GM19455 (cell line): ENCODE data around the gene MS4A10.
A peak's percentile ranks its signal among the peaks of the same experiment; 100 is the strongest.
"Not testable (repeated sequence)": the region's sequence is repeated elsewhere in the genome, so short reads cannot be mapped to it uniquely, and the experiment has no call there.

Source experiments
- ATAC-seq: cut with Tn5 transposase; IDR thresholded peaks from one replicate; pipeline ENCODE4 v1.9.1; 2021; ENCODE audit not compliant: unreplicated experiment

Gene MS4A10

DNA sequence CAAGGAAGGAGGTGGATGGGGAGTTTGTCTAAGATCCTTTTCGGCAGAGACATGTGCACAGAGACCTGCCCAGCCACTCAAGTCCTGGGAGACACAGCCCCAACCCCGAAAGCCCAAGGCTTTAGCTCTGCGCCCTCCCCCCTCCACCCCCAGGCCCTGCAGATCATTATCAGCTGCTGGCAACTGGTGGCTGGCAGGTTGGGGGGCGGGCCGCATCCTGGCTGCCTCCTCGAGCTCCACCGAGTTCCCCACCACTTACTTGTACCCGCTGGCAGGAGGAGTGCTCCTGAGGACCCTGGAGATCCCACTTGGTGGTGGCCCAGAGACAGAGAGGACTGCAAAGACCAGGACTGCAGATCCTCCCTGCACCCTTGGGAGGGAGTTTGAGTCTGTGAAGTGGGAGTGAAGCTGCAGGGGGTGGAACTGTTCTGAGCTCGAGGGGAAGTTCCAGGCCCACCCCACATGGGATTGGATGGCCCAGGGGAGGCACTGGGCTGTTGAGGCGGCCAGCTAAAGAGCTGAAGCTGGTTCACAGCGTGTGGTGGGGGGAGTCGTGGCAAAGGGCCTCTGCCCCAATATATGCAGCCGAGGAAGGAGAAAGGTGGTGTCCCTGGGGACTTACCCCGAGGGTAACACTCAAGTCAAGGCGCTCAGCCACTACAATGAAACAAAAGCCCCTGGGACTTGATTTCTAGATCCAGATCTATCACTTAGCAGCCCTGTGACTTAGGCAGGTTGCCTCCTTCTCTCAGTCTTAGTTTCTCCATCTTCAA, 36.9 kb downstream of the MS4A10 start:
- no peak for ATAC-seq

DNA sequence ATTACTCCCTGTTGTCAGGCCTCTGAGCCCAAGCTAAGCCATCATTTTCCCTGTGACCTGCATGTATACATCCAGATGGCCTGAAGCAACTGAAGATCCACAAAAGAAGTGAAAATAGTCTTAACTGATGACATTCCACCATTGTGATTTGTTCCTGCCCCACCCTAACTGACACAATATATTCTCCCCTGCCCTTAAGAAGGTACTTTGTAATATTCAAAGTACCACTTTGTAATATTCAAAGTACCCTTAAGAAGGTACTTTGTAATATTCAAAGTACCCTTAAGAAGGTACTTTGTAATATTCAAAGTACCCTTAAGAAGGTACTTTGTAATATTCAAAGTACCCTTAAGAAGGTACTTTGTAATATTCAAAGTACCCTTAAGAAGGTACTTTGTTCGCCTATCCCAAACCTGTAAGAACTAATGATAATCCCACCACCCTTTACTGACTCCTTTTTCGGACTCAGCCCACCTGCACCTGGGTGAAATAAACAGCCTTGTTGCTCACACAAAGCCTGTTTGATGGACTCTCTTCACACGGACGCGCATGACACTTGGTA, 38.7 kb downstream of the MS4A10 start:
- ATAC-seq = not testable (repeated sequence)

DNA sequence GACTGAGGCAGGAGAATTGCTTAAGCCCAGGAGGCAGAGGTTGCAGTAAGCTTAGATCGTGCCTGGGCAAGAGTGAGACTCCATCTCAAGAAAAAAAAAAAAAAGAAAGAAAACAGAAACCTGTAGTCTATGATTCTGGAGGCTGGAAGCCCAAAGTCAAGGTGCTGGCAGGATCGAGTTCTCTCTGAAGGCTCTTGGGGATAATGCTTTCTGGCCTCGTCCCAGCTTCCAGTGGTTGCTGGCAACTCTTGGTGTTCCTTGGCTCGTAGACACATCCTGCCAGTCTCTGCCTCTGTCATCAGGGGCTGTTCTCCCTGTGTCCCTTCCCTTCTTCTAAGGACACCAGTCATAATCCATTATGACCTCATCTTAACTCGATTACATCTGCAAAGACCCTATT, 40.0 kb downstream of the MS4A10 start:
- no peak for ATAC-seq

DNA sequence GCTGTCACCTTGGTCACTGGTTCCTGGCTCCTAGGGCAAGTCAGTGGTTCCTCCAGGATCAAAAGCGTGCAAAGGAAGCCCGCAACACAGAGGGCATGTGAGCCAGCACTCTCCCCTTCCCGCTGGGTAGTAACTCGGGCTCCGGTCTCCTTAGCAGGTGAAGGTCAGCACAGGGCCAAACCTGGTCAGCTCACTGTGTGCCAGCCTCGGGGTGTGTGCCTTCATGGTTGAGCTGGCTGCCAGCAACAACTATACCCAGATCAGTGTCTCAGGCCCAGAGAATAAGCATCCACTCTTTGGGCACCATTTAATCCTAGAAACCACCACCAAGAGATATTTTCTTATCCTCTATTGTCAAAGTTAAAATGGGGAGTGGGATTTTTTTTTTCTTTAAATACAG, 40.7 kb downstream of the MS4A10 start:
- no peak for ATAC-seq

DNA sequence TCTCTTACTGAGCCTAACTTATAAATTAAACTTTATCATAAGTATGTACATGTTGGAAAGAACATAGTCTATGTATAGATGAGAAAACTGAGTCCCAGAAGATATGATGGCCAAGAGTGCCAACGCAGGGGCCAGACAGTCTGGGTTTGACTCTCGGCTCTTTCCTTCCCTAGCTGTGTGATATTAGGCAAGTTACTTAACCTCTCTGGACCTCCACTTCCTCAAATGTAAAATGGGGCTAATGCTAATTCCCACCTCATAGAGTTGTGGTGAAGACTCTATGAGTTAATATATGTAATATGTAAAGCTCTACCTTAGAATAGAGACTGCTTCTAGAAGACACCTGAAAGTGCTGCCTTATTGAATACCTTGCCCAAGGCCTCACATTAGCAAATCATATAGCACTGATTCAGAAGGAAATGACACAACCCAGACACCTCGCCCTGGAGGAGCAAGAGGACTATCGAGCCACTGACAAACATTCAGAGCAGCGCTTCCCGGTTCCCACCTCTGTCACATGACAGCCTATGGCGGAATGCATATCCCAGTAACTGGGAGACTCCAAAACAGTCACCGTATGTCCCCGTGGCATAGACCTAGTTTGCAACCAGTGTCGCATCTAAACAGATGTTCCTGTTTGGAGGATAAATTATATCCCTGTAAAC, 45.5 kb downstream of the MS4A10 start:
- peak; percentile 48 for ATAC-seq

DNA sequence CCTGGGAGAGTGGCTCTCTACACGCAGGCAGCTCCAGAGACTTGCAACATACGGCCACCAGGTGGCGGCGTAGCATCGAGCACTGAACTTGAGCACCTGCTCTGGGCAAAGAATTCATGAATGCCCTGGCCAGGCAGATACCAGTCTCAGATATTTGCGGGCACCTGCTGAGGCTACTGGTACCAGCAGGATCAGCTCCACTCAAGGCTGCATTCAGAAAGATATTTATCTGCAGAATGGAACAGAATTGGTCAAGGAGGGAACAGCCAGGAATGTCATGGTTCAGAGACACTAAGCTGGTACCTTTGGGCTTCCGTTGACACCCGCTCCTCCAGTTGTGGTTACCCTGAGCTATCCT, 46.0 kb downstream of the MS4A10 start:
- ATAC-seq = peak; percentile 82

DNA sequence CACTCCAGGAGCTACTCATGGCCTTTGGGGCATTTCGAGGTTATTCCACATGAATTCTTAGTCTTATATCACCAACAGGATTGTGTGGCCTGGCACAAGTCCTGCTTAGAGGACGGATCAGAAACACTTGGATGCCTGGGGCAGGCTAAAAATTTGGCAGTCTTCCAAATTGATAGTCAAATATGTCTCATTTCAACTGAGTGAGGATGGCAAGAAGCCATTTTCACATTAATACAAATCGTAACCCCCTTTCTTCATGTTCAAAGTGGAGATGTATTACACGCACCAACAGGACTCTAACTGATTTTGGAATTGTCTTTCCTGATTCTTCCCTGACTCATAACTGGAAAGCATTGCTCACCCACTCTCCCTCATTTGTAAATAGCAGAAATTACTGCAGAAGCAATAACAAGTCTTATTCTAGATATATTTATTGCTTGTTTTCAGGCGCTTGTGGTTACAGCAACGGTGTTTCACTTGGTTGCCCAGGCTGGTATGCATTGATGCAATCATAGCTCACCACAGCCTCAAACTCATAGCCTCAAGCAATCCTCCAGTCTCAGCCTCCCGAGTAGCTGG, 46.5 kb downstream of the MS4A10 start:
- ATAC-seq = no peak

DNA sequence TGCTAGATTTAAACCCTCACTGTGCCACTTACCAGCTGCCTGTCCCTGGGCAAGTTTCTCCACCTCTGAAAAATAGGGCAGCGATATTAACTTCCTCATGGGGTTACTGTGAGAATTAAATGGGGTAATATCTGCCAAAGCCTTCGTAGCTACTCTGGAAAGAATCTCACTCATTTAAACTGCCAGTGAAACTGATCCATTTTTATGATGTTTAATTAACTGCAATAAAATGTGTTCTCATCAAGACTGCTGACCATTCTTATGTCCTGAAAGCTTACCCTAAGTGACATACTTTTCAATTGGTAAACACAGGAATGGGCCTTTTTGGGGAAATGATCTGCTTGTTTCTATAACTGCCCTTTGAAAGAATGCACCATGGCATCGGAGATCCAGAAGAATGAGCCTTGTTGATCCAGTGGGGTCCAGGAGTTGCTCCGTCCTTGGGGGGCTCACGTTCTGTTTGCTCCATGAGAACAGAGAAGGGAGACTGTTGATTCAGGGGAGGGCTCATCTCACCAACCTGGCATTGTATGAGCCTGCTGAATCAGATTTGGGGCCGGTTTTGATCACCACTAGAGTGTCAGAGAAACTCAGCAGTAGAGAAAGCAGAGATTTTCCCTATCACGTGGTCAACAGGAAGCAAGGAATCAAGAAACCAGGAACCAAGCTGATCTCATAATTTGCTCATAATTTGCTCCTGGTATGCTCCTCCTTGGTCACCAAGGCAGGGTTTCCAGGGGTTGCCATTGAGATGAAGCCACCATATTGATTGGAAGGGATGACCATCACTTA, 49.8 kb downstream of the MS4A10 start:
- no peak for ATAC-seq

DNA sequence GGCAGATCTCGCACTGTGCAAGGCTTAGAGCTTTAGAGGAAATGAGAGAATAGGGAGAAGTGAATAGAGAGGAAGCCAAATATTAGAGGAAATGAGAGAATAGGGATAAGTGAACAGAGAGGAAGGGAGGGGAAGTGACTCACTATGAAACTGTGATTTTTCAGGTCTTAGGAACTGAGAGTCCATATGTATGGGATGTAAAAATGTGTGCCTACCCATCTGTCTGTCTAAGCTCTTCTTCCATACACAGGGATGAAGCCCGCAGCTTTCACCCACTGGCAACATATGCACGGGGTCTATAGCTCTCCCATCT, 50.4 kb downstream of the MS4A10 start:
- no peak for ATAC-seq

DNA sequence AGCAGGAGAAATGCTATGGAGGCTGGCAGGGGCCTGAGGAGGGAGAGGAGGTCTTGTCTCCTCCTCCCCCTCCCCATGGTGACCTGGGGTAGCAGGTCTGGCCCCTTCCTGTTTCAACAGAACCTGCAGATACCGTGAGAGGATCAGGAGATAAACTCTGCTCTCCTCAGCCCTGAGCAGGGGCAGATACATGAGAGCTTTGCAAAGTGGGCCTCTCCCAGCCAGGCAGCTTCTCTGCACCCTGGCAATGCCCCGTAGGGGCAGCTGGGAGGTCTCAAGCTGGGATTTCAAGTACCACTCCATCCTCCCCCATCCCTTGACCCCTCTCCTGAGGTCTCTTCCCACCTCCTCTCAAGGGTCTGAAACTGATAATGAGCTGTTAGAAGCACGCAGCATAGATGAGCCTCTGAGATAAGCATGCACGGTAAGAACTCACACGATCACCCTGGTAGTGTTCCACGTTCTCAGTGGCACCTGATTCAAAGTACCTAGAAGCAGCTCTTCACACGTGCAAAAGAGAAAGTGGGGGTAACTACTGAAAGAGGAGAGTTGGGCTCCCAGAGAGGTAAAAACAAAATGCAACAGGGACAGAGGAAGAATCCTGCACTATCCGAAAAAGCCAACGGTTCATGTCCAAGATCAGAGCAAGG, 51.9 kb downstream of the MS4A10 start:
- ATAC-seq = no peak

DNA sequence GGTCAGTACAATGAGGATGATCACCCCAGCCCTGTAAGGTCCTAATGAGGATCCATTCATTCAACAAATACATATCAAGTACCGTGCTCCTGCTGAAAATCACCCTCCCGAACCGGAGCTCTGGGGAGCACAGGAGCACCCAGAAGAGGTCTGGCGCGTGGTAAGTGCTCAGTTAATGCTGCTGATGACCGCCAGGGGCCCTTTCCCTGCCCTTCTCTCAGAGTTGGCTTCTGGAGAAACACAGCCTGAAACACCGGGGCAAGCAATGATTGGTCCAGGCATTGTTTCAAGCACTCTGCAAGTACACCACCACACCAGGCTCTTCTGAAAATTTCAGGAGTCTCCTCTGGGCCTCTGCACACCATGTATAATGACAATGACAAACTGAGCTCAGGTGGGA, 53.0 kb downstream of the MS4A10 start:
- ATAC-seq = no peak

DNA sequence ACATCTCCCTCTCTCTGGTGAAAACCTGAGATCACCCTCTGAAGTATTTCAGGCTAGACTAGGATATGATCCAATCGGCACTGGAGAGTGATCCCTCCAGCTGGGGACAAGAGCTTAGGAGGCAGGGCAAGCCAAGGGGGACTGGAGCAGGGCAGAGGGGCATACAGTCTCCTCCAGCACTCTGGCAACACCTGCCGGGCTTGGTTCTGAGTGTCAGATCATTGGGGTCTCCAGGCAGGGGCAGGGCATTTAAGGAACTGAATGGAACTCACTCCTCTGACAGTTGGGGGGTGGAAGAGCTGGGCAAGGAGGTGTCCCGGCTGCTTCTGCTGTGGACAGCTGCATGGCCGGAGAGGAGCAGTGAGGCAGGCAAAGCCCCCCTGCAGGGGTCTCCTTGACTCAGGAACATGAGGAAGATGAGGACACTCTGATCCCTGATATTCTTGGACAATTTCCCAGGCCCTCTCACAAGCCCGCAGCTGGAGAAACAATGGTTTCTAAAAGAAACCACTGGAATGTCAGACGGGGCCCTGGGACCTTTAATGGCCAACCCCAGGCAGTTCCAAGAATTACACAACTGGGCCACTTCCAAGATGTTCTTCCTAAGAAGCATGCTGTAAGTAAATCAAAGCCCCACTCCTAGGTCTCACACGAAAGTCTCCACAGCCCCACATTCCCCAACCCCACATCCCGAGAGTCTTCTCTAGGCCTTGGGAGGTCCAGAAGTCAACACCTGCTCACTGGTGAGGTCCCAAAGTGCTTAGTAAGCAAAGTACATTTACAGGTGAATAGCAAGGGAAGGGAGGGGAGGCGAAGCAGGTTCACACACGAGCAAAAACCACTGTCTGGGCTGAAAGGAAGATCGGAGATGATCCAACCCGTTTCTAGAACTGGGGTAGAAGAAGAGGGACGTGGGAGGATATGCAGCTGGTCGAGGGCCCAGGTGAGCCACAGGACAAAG, 55.6 kb downstream of the MS4A10 start:
- ATAC-seq = no peak

DNA sequence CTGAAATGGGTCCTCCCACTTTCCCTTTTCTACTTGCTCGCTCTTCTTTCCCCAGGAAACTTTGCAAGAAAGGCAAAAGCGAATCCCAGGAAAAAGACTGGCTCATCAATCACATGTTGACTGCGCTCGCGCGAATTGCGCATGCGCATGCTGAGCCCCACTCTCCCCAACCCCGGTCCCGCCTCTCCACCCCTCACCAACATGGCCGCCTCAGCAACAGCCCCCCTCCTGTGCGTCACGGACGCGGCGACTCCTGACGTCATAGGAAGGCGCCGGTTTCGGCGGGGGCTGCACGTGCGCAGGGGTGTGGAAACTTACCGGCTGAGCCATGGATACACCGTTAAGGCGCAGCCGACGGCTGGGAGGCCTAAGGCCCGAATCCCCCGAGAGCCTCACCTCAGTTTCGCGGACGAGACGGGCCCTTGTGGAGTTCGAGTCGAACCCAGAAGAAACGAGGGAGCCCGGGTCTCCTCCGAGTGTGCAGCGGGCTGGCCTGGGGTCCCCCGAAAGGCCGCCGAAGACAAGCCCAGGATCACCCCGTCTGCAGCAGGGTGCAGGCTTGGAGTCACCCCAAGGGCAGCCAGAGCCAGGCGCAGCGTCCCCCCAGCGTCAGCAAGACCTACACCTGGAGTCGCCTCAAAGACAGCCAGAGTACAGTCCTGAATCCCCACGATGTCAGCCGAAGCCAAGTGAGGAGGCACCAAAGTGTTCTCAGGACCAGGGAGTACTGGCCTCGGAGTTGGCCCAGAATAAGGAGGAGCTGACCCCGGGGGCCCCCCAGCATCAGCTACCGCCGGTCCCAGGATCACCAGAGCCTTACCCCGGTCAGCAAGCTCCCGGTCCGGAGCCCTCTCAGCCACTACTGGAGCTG, 56.9 kb downstream of the MS4A10 start, which contains the start of gene CCDC86:
TSS of gene CCDC86 (plus strand) at position 317 of the 871 bp plus-strand sequence. CDS start at position 329, 12 bp downstream.
- ATAC-seq = peak; percentile 75

DNA sequence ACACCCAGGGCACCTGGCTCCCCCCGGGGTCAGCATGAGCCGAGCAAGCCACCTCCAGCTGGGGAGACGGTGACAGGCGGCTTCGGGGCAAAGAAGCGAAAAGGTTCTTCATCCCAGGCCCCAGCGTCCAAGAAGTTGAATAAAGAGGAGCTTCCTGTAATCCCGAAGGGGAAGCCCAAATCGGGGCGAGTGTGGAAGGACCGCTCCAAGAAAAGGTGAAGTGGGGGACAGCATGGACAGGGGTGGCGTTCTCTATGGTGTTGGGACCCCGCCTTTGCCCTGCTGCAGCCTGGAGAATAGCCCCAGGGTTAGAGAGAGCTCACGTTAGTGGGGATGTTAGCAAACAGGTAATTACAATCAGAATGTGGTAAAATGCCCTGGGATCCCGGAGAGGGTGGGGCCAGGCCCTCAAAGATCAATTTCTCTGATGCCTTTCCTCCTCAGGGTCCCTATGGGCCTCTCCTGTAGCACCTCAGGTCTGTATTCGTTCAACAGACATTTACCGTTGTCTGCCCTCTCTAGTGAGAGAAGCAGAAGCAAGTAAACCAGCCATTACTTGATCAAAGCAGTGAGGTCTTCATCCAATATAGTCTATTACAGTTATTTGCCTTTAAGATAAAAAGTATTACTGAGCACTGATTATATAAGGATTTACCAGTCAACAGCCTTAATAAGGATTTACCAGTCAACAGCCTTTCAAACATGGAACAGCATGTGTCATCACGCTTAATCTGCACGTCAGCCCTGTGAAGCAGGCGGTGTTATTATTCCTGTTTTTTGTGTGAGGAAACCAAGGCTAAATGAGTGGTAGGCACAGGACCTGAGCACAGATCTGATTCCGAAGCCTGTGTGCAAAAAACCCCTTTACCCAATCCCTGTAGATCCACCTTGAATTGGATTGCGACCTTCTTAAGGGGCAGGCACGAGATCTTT, 57.8 kb downstream of the MS4A10 start:
- no peak for ATAC-seq

DNA sequence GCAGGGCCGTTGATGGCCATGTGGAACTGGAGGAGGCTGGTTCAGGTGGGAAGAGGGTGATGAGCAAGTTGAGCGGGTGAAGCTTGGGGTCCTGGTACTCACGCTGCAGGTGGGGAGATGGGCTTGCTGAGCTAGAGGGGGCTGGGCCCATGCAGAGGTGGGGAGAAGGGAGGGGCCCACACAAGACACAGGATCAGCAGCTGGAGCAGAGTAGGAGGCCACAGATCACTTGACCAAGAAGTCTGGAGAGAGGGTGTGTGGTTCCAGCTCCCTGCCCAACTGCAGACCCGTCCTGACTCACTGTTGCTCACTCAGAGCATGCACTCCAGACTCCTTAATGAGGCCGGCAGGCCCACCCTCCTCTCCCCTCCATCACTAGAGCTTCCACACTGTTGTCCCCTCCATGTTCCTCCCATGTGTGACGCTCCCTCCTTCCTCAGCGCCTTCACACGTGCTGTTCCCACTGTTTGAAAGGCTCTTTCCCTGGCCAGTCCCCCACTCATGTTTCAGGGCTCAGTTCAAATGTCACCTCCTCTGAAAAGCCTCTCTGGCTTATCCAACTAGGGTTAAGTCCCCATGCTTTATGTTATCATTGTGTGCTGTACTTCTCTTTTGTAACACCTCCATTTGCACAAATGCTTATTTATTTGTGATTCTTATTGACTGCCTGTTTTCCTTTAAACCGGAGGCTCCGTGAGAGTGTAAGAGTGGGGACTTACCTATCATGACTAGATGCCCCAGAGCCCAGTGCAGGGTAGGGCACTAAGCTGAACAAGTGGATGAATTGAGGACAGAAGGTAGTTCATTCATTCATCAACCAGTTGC, 59.1 kb downstream of the MS4A10 start:
- ATAC-seq = no peak

DNA sequence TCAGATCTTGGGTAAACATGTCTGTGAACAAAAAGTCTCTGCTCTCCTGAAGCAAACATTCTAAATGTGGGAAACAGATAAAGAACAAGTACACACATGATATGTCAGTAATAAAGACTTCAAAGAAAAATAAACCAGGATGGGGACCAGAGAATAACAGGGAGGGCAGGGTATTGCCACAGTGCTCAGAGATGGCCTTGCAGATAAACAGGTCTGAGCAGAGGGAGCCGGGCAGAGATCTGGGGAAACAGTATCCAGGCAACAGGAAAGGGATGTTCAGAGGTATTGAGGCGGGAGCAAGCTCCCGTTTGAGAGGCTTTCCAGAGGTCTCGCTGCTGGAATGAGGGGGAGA, 59.7 kb downstream of the MS4A10 start:
- ATAC-seq = no peak

DNA sequence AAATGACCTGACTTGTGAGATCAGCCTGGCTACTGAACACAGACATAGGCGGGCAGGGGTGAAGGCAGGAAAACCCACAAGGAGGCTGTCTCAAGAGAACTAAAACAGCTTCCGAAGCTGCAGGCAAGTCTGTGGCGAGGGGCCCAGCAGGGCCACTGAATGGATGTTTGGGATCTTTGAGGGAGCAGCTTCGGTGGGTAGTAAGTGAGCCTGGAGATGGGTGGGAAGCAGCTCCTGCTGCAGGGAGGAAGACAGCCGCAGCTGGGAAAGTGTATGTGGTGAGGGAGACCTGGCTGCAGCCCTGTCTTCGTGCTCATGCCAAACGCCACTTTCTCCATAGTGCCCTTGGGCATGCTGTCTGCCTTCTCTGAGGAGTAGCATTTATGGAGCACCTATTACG, 60.2 kb downstream of the MS4A10 start:
- ATAC-seq = no peak
